ENCODE data around the gene KCNK10.

Gene KCNK10

GRCh38 chr14:88303041-88303440 lies 20.0 kb downstream of the KCNK10 start:
- CTCF ChIA-PET, result no interaction called here
- no peaks in the 10 kb centered on the region for H3K9me3 Mint-ChIP-seq
- H3K27ac Mint-ChIP-seq, result no peak overlapping the region
- no peaks in the 10 kb centered on the region for H3K36me3 Mint-ChIP-seq
- H3K27me3 Mint-ChIP-seq, result peaks cover 4% of the 10 kb centered on the region
- H3K4me3 Mint-ChIP-seq, result no peak overlapping the region
- DNase-seq, result no peak
- no peaks in the 10 kb centered on the region for H3K4me1 Mint-ChIP-seq

GRCh38 chr14:88301381-88301780 lies 21.7 kb downstream of the KCNK10 start:
- Mint-ChIP-seq H3K4me3 (no peak overlapping the region), H3K27me3 (peaks cover 4% of the 10 kb centered on the region), H3K4me1 (no peaks in the 10 kb centered on the region), H3K9me3 (no peaks in the 10 kb centered on the region), H3K36me3 (no peaks in the 10 kb centered on the region), H3K27ac (no peak overlapping the region)
- DNase-seq, result no peak
- CTCF ChIA-PET, result no interaction called here

GRCh38 chr14:88300817-88301216 lies 22.3 kb downstream of the KCNK10 start:
- H3K4me3 Mint-ChIP-seq, result no peak overlapping the region
- CTCF ChIA-PET, result no interaction called here
- H3K36me3 Mint-ChIP-seq, result no peaks in the 10 kb centered on the region
- no peak for DNase-seq
- H3K27ac Mint-ChIP-seq, result no peak overlapping the region
- peaks cover 4% of the 10 kb centered on the region for H3K27me3 Mint-ChIP-seq
- no peaks in the 10 kb centered on the region for H3K9me3 Mint-ChIP-seq
- no peaks in the 10 kb centered on the region for H3K4me1 Mint-ChIP-seq

GRCh38 chr14:88299865-88300530 lies 23.1 kb downstream of the KCNK10 start:
- Mint-ChIP-seq H3K4me3 (no peak overlapping the region), H3K36me3 (no peaks in the 10 kb centered on the region), H3K9me3 (no peaks in the 10 kb centered on the region), H3K4me1 (no peaks in the 10 kb centered on the region), H3K27me3 (peaks cover 2% of the 10 kb centered on the region), H3K27ac (no peak overlapping the region)
- CTCF ChIA-PET, result no interaction called here
- no peak for DNase-seq

GRCh38 chr14:88297306-88297705 lies 25.8 kb downstream of the KCNK10 start:
- Mint-ChIP-seq H3K4me3 (no peak overlapping the region), H3K27ac (no peak overlapping the region), H3K36me3 (no peaks in the 10 kb centered on the region), H3K9me3 (no peaks in the 10 kb centered on the region), H3K27me3 (no peaks in the 10 kb centered on the region), H3K4me1 (no peaks in the 10 kb centered on the region)
- no peak for DNase-seq
- CTCF ChIA-PET, result no interaction called here

GRCh38 chr14:88296351-88296750 lies 26.7 kb downstream of the KCNK10 start:
- Mint-ChIP-seq H3K27ac (no peak overlapping the region), H3K4me3 (no peak overlapping the region), H3K36me3 (no peaks in the 10 kb centered on the region), H3K27me3 (no peaks in the 10 kb centered on the region), H3K4me1 (no peaks in the 10 kb centered on the region), H3K9me3 (no peaks in the 10 kb centered on the region)
- CTCF ChIA-PET, result no interaction called here
- DNase-seq, result no peak

GRCh38 chr14:88289996-88290395 lies 33.1 kb downstream of the KCNK10 start:
- no peak overlapping the region for H3K27ac Mint-ChIP-seq
- CTCF ChIA-PET, result no interaction called here
- no peaks in the 10 kb centered on the region for H3K4me1 Mint-ChIP-seq

GRCh38 chr14:88289234-88289633 lies 33.8 kb downstream of the KCNK10 start:
- Mint-ChIP-seq H3K9me3 (no peaks in the 10 kb centered on the region), H3K27ac (no peak overlapping the region), H3K27me3 (no peaks in the 10 kb centered on the region), H3K4me1 (no peaks in the 10 kb centered on the region), H3K4me3 (no peak overlapping the region), H3K36me3 (no peaks in the 10 kb centered on the region)
- DNase-seq, result no peak
- CTCF ChIA-PET, result no interaction called here

More at GRCh38 chr14:88289996-88290395, 33.1 kb downstream of the KCNK10 start:
- Mint-ChIP-seq H3K27me3 (no peaks in the 10 kb centered on the region), H3K36me3 (no peaks in the 10 kb centered on the region), H3K9me3 (no peaks in the 10 kb centered on the region), H3K4me3 (no peak overlapping the region)
- no peak for DNase-seq

GRCh38 chr14:88286309-88286708 lies 36.8 kb downstream of the KCNK10 start:
- Mint-ChIP-seq H3K36me3 (no peaks in the 10 kb centered on the region), H3K4me1 (no peaks in the 10 kb centered on the region), H3K4me3 (no peak overlapping the region), H3K27me3 (no peaks in the 10 kb centered on the region), H3K9me3 (no peaks in the 10 kb centered on the region), H3K27ac (no peak overlapping the region)
- no peak for DNase-seq
- CTCF ChIA-PET, result no interaction called here

- no peak overlapping the region for H3K4me3 Mint-ChIP-seq
- no peaks in the 10 kb centered on the region for H3K36me3 Mint-ChIP-seq
- no peaks in the 10 kb centered on the region for H3K4me1 Mint-ChIP-seq
- DNase-seq, result no peak
- H3K9me3 Mint-ChIP-seq, result no peaks in the 10 kb centered on the region
- CTCF ChIA-PET, result interaction anchor here (0.7 kb wide), 1 partner anchor 12 kb away, joined by 5 read pairs; no protein-coding TSS in a partner anchor
- H3K27ac Mint-ChIP-seq, result no peak overlapping the region
- H3K27me3 Mint-ChIP-seq, result peaks cover 6% of the 10 kb centered on the region
Measured at GRCh38 chr14:88281447-88281846, 41.6 kb downstream of the KCNK10 start.

GRCh38 chr14:88276923-88277596 lies 46.0 kb downstream of the KCNK10 start:
- no peaks in the 10 kb centered on the region for H3K36me3 Mint-ChIP-seq
- no peaks in the 10 kb centered on the region for H3K4me1 Mint-ChIP-seq
- no peak for DNase-seq
- H3K9me3 Mint-ChIP-seq, result no peaks in the 10 kb centered on the region
- H3K27me3 Mint-ChIP-seq, result peaks cover 6% of the 10 kb centered on the region
- CTCF ChIA-PET, result no interaction called here
- H3K27ac Mint-ChIP-seq, result no peak overlapping the region
- no peak overlapping the region for H3K4me3 Mint-ChIP-seq

GRCh38 chr14:88272390-88273269 lies 50.4 kb downstream of the KCNK10 start:
- Mint-ChIP-seq H3K27ac (no peak overlapping the region), H3K36me3 (no peaks in the 10 kb centered on the region), H3K4me3 (no peak overlapping the region), H3K9me3 (no peaks in the 10 kb centered on the region), H3K4me1 (no peaks in the 10 kb centered on the region), H3K27me3 (peaks cover 4% of the 10 kb centered on the region)
- DNase-seq, result no peak
- CTCF ChIA-PET, result no interaction called here

GRCh38 chr14:88271205-88271604 lies 51.9 kb downstream of the KCNK10 start:
- Mint-ChIP-seq H3K27me3 (peaks cover 4% of the 10 kb centered on the region), H3K27ac (no peak overlapping the region), H3K4me1 (no peaks in the 10 kb centered on the region), H3K9me3 (no peaks in the 10 kb centered on the region), H3K36me3 (no peaks in the 10 kb centered on the region), H3K4me3 (no peak overlapping the region)
- DNase-seq, result no peak
- CTCF ChIA-PET, result no interaction called here

- Mint-ChIP-seq H3K27me3 (peaks cover 4% of the 10 kb centered on the region), H3K27ac (no peak overlapping the region), H3K4me3 (no peak overlapping the region), H3K9me3 (no peaks in the 10 kb centered on the region), H3K36me3 (no peaks in the 10 kb centered on the region), H3K4me1 (no peaks in the 10 kb centered on the region)
- DNase-seq, result no peak
- CTCF ChIA-PET, result no interaction called here
Measured at GRCh38 chr14:88270776-88271175, 52.3 kb downstream of the KCNK10 start.

Data from activated naive CD4-positive, alpha-beta T cell treated with anti-CD3 and anti-CD28 coated beads, Interleukin-2, amount 10 ng/mL, durations not matched to agents 7 days and 5 days (primary cell).